Measurements from ENCODE around the gene PTPRG. TPM values are rescaled to one million over a fixed set of nuclear protein-coding genes. Genes with fewer than 3 reads are reported as not detected.

Gene PTPRG
- total RNA-seq, 1 donor from 2014 or later, result 0.84 TPM

DNA sequence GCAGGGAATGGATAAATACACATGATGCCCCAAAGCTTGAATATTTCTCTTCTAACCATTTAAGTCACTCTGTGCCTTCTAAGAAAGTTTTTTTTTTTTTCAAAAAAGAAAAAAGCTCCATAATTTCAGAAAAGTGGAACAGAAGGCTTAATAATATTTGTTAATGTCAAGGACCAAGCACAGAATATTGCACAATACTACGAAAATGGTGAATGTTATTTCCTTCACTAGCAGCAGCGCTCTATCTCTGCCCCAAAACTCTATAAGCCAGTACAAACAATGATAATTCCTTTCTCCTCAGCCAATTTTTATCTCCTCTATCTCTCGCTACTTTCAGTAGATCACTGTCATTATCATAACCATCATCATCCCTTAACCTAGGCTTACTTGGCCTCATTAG lies 739.2 kb downstream of the PTPRG start:
- intact Hi-C loops (cut with micrococcal nuclease), result no loop called here

DNA sequence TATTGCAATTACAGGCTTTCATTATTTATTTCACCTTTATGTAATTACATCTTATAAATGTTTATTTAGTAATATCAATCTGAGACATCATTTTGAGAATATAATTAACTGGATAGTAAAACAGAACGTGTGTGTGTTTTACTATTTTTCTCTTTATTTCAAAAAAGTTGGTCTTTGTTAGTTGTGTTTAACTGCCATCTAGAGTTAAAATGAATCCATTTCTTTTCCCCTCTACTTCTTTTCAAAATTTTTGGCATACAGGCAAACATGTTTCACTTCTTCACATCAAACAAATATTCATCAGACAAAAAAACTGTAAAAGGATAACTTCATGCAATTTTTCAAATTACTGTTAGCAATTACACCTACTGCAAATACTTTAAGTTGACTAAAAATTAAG lies 750.8 kb downstream of the PTPRG start:
- intact Hi-C loops (cut with micrococcal nuclease), result no loop called here

DNA sequence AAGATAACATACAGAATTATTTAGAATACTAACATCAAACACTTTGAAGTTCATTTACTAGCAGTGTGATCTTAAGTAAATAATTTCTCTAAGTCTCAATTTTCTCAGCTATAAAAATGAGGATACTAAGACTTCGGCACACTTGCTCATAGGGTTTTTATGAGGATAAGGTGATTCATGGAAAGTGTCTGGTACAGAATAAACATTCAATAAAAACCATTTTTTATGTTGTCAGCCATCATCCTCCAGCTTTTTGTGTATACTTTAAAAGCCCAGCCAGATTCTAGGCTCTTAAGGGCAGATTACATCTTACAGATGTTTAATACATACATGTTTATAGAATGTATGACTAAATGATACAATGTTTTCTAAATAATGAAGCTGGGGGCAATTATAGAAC lies 755.2 kb downstream of the PTPRG start:
- intact Hi-C loops (cut with micrococcal nuclease), result no loop called here

DNA sequence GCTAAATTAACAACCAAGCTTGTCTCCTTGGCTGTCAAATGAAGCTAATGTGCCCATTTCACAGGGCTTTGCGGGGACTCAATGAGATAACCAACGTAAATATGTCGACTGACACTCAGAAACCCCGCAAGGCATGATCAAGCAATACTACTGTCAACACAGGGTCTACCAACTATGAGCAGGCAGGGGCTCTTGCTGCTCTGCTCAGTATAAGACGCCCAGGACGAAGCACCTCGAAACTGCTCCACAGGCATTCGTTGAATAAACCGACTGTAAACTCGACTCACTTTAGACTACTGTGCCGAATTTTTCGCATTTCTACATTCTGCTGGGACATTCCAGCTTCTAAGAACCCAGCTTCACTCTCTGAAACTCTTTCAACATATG lies 757.0 kb downstream of the PTPRG start:
- intact Hi-C loops (cut with micrococcal nuclease), result no loop called here

DNA sequence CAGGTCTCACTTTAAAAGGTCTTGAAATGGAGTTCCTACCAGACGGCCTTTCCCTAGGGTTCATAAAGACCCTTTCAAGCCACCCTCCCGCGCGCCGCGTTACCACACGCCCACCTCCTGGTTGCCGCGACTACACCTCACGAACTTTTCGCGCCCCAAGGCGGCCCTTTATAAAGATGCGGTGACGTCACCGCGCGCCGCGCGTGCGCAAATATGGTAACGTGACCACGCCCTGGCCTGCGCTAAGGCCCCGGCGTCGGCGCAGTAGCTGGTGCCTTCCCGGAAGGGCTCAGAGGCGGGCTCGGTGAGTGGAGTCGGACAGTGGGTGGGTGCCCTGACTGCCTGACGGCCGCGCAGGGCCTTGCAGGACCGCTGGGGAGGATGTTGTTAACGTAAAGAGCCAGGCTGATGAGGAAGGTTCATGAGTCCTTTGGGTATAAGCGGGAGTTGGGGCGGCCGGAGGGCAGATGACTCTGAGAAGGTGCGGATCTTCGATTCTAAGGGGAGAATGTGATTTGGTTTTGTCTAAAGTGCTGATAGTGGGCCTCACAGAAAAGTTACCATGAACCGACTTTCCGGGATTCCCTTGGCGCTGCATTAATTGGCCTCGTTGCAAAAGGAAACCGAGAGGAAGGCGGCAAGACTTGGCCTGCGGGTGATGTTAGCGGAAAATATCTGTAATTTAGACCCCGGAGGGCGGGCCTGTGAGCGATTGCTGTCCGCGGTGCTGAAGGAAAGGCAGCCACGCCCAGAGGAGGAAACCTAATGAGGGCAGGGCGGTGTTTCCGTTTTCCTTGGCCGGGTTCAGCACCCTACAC lies 757.6 kb downstream of the PTPRG start:
- intact Hi-C loops (cut with micrococcal nuclease), result no loop called here

DNA sequence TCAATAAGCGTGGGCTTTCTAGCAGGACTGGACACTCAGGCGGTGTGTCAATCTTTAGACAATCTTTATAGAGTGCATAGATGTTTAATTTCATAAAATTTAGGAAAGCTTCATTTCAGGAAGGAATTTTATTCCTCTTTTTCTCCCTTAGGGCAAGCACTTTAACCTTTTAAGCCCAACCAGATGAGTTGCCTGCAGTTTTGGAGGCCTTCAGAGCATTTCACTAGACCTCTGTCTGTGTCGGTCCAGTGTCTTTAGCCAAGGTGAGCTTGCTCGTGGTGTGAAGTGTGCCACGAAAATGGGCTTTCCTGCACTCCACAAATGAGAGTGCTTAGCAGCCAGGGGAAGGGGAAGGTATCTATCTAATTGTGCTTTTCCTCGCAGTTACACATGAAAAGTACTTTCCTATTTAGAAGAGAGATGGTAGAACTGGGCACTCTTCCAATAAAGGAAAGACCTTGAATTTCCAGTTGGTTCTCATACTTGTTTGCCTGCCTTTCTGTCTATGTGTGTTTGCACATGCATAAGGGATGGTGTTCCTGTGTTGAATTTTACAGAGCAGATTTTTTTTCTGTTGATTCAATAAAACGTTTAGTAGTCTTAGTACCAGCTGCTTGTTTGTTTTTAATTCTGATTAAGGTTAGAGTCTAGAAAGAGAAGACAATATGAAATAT lies 758.3 kb downstream of the PTPRG start:
- intact Hi-C loops (cut with micrococcal nuclease), result no loop called here

DNA sequence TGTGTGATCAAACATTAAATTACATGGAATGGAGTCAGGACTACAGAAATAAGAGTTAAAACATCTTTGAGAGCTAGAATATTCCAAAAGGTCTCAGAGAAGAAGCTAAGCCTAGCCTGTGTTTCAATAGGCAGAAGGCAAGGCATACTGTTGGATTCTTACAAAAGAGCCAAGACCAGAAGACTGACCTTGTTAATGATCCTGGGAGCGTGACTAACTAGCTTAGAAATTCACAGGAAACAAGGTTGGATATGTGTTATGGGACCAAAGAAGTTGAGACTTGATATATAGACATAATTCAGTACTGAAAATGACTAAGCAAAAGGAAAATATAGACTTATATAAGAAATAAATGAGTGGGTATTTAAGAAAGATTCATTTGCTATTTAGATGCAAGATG lies 761.9 kb downstream of the PTPRG start:
- intact Hi-C loops (cut with micrococcal nuclease), result no loop called here

DNA sequence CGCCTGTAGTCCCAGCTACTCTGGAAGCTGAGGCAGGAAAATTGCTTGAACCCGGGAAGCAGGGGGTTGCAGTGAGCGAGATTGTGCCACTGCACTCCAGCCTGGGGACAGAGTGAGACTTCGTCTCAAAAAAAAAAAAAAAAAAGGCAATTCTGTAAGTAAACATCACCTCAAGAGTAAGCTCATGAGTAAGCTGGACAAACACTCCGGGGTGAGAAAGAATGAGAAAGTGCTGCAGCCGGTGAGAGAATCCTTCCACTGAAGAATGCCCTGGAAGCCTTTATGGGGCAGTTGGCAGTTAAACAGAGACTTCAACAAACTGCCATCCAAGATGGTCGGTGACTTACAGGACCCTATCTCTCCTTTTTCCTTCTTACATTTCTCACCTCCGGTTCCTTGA lies 764.5 kb downstream of the PTPRG start:
- intact Hi-C loops (cut with micrococcal nuclease), result no loop called here

DNA sequence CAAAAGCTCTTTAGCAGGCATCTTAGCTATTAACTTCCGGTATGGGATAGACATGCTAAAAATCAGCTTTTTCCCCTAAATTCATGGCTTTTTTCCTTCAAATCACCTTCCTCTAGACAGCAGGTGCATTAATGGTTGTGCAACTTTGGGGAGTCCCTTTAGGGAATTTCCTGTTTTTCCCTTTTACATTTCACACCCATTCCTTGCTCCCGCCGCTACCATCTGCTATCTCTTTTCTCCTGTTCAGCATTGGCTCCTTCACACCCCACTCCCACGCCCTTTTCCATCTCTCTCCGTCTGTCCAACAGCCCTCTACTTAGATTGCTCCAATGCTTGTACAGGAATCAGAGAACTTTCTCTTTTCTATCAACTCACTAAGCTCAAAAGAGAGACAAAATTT lies 768.6 kb downstream of the PTPRG start:
- intact Hi-C loops (cut with micrococcal nuclease), result no loop called here

DNA sequence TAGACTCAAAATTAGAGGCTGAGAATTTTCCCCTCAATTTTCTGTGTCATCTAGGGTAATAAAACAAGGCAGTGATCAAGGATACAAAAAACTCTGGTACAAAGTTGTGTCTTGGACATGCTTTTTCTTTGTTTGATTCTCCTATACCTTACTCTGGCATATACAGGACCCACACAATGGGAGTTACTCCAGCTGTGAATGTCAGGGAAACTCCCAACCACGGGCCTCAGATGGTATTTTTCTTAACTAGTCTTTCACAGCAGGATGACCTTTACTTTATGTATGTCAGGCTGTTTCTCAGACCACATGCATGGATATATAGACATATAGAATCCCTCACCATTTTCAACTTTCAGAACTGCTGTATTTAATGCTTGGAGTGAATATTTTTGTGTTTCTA lies 770.6 kb downstream of the PTPRG start:
- intact Hi-C loops (cut with micrococcal nuclease), result loop anchor here (1.0 kb wide), 1 partner anchor 226 kb away; no protein-coding TSS in a partner anchor

DNA sequence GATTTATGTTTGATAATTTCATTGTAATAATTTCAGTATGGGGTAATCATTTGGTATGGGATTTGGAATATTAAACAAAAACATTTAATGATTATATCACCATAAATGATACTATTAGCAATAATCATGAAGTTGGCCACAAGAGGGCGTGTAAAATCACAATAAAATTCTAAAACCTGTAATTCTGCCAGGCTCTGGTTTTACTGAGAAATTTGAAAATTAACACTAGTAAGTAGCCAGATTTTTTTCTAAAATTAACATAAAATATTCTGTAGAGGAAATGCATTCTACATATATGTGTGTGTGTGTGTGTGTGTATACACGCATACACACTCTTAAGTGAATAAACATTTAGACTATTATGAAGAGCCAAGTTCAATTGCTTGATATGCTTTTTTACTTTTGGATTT lies 771.5 kb downstream of the PTPRG start:
- intact Hi-C loops (cut with micrococcal nuclease), result loop anchor here (1.0 kb wide), 1 partner anchor 225 kb away; no protein-coding TSS in a partner anchor

DNA sequence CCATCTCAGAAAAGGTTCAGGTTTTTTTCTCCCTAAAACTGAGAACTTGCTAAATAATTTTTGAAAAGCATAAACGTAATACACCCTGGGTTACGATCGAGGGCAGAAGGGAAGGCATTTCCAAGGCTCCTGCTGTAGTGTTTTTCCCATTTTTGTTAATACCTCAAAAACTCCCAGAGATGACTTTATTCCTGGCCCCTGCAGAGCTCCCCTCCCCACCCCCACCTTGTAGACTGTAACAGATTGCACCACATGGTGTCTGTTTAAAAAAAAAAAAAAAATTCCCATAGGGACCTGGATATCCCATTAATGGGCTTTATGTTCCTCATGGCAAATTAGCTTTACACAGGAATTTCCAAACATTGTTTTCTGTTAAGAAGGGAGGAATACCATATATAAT lies 773.8 kb downstream of the PTPRG start:
- intact Hi-C loops (cut with micrococcal nuclease), result no loop called here

DNA sequence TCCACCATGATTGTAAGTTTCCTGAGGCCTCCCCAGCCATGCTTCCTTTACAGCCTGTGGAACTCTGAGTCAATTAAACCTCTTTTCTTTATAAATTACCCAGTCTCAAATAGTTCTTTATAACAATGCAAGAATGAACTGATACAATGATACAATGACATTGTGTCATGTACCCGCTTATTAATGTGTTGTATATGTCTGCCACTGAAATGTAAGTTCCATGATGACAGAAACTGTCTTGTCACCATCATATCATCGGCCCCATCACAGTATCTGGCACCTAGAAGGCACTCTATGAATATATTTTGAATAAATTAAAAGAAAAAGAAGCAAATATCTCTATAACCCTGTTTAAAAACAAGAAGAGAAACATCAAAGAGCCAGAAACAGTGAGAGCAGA lies 782.4 kb downstream of the PTPRG start:
- intact Hi-C loops (cut with micrococcal nuclease), result no loop called here
